ENCODE data around the gene CHRNA4.

The CHRNA4 gene

GRCh38 chr20:63296531-63297299, 64.4 kb downstream of the CHRNA4 start:
- Mint-ChIP-seq H3K4me3 (no peak overlapping the region), H3K36me3 (no peaks in the 10 kb centered on the region), H3K4me1 (peaks cover 7% of the 10 kb centered on the region), H3K9me3 (no peaks in the 10 kb centered on the region), H3K27ac (no peak overlapping the region), H3K27me3 (peaks cover 14% of the 10 kb centered on the region)

DNA sequence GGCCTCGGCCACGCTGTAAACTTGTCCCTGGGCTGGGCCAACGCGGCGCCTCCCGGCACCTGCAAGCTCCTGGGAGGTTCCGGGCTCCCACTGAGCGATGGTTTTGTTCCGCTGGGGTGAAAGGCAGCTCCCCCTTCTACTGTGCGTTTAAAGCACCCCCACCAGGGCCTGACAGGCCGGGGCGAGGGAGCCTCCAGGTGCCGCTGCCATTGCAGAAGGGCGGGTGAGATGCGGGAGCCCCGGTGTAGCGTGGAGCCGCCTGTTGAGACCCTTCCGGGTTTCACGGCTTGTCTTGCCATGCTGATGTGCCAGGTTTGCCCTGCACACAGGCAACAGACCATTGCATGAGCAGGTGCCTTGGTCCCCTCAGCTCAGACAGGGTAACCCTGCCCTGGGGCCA, 65.3 kb downstream of the CHRNA4 start:
- no peak overlapping the region for H3K27ac Mint-ChIP-seq
- H3K27me3 Mint-ChIP-seq = peaks cover 11% of the 10 kb centered on the region
- no peaks in the 10 kb centered on the region for H3K36me3 Mint-ChIP-seq
- peaks cover 7% of the 10 kb centered on the region for H3K4me1 Mint-ChIP-seq
- no peaks in the 10 kb centered on the region for H3K9me3 Mint-ChIP-seq
- no peak overlapping the region for H3K4me3 Mint-ChIP-seq

DNA sequence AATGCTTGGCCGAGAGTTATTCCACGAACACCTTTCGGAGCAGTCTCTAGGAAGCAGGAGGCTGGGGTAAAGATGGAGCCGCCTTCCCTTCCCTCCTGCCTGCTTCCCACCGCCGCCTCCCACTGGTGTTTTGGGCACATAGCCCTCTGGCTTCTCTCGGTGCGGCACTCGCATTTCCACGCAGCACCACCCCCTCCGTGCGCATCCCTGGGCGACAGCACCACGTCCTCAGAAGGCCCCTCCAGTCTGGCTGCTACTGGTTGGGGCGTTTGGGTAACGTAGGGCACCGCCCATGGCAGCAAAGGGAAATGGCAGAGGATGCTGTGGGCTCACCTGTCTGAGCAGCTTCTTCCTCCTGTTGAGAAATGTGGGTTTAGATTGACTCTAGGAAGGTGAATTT, 65.7 kb downstream of the CHRNA4 start:
- no peaks in the 10 kb centered on the region for H3K36me3 Mint-ChIP-seq
- peaks cover 7% of the 10 kb centered on the region for H3K4me1 Mint-ChIP-seq
- peaks cover 7% of the 10 kb centered on the region for H3K27me3 Mint-ChIP-seq
- no peaks in the 10 kb centered on the region for H3K9me3 Mint-ChIP-seq
- no peak overlapping the region for H3K4me3 Mint-ChIP-seq
- H3K27ac Mint-ChIP-seq = peak overlapping the region; percentile 55

DNA sequence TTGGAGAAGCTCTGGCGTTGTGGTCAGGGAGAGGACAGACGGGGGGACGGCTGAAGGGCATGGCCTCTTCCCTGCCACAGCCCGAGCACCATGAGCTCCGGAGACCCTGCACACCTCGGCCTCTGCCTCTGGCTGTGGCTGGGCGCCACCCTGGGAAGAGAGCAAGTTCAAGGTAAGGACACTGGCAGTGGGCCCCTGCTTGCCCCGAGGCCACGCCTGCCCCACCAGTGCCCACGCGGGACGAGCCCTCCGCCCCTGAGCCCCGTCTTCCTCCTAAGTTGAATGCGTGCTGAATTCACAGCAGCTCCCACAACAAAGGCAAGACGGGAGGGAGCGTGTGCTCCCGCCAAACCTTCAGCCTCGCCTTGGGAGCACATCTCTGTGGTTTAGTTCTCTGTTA, 66.1 kb downstream of the CHRNA4 start:
- Mint-ChIP-seq H3K9me3 (no peaks in the 10 kb centered on the region), H3K4me3 (no peak overlapping the region), H3K4me1 (peaks cover 7% of the 10 kb centered on the region), H3K27ac (peak overlapping the region; percentile 55), H3K27me3 (peaks cover 6% of the 10 kb centered on the region), H3K36me3 (no peaks in the 10 kb centered on the region)

- no peaks in the 10 kb centered on the region for H3K9me3 Mint-ChIP-seq
- H3K4me3 Mint-ChIP-seq = no peak overlapping the region
- H3K36me3 Mint-ChIP-seq = no peaks in the 10 kb centered on the region
- peaks cover 6% of the 10 kb centered on the region for H3K27me3 Mint-ChIP-seq
- peaks cover 7% of the 10 kb centered on the region for H3K4me1 Mint-ChIP-seq
- no peak overlapping the region for H3K27ac Mint-ChIP-seq
These were observed 66.6 kb downstream of the CHRNA4 start for GRCh38 chr20:63294536-63294900.

DNA sequence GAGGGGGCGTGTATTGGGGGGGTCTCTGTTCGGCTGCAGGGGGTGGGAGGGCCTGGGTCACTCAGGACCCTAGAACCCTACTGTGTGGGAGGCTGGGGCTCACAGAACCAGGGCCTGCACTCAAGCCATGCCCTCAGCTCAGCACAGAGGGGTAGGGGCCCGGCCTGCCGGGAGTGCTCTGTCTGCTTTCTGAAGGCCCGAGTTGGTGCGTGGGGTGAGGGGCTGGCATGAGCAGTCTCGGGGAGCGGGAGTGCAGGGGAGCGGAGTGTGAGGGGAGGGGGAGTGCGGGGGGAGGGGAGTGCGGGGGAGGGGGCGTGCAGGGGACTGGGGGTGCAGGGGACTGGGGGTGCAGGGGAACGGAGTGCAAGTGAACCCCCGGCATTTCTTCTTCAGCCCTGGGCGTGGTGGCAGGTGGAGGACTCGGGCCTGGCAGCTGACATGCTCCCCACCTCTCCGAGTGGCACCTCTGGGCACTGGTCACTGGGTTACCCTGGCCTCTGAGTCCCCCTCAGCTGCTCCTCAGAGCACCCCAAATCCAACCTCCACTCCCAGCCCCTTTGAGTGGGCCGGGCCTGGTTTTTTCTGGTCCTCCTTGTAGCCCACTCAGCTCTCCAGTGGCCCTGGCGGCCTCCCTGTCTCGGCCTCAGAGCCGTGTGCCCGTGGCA, 67.1 kb downstream of the CHRNA4 start:
- no peak overlapping the region for H3K4me3 Mint-ChIP-seq
- peaks cover 5% of the 10 kb centered on the region for H3K27me3 Mint-ChIP-seq
- H3K9me3 Mint-ChIP-seq = no peaks in the 10 kb centered on the region
- H3K27ac Mint-ChIP-seq = peak overlapping the region; percentile 51
- H3K4me1 Mint-ChIP-seq = peaks cover 7% of the 10 kb centered on the region
- H3K36me3 Mint-ChIP-seq = no peaks in the 10 kb centered on the region

- H3K9me3 Mint-ChIP-seq = no peaks in the 10 kb centered on the region
- H3K4me3 Mint-ChIP-seq = no peak overlapping the region
- no peaks in the 10 kb centered on the region for H3K36me3 Mint-ChIP-seq
- peaks cover 7% of the 10 kb centered on the region for H3K4me1 Mint-ChIP-seq
- peaks cover 3% of the 10 kb centered on the region for H3K27me3 Mint-ChIP-seq
- H3K27ac Mint-ChIP-seq = no peak overlapping the region
These were observed 67.7 kb downstream of the CHRNA4 start for GRCh38 chr20:63293456-63293855.

Data from activated naive CD4-positive, alpha-beta T cell treated with anti-CD3 and anti-CD28 coated beads, Interleukin-2, amount 50 U/mL, for 24 hours (primary cell).